Measurements from ENCODE around the gene GPD1L.
"Not testable (repeated sequence)": the region's sequence is repeated elsewhere in the genome, so short reads cannot be mapped to it uniquely, and the experiment has no call there.

GPD1L gene

GRCh38 chr3:32181365-32181764, 74.9 kb downstream of the GPD1L start:
- no peak for DNase-seq (ENCODE audit: low spot score)

- DNase-seq (ENCODE audit: low spot score), result no peak
Observed at GRCh38 chr3:32181796-32182195, 75.4 kb downstream of the GPD1L start.

GRCh38 chr3:32184187-32184730, 77.8 kb downstream of the GPD1L start:
- no peak for DNase-seq (ENCODE audit: low spot score)

GRCh38 chr3:32186097-32186496, 79.7 kb downstream of the GPD1L start:
- no peak for DNase-seq (ENCODE audit: low spot score)

- DNase-seq (ENCODE audit: low spot score), result no peak
Observed at GRCh38 chr3:32186876-32187275, 80.5 kb downstream of the GPD1L start.

GRCh38 chr3:32189693-32190092, 83.3 kb downstream of the GPD1L start:
- no peak for DNase-seq (ENCODE audit: low spot score)

GRCh38 chr3:32190556-32190955, 84.1 kb downstream of the GPD1L start:
- DNase-seq (ENCODE audit: low spot score), result not testable (repeated sequence)

- no peak for DNase-seq (ENCODE audit: low spot score)
Observed at GRCh38 chr3:32193101-32193500, 86.7 kb downstream of the GPD1L start.

- DNase-seq (ENCODE audit: low spot score), result no peak
Observed at GRCh38 chr3:32194653-32195052, 88.2 kb downstream of the GPD1L start.

GRCh38 chr3:32195995-32196540, 89.6 kb downstream of the GPD1L start:
- no peak for DNase-seq (ENCODE audit: low spot score)

- DNase-seq (ENCODE audit: low spot score), result no peak
Observed at GRCh38 chr3:32197991-32198390, 91.6 kb downstream of the GPD1L start.

- no peak for DNase-seq (ENCODE audit: low spot score)
Observed at GRCh38 chr3:32198714-32199113, 92.3 kb downstream of the GPD1L start.

GRCh38 chr3:32200490-32200889, 94.1 kb downstream of the GPD1L start:
- DNase-seq (ENCODE audit: low spot score), result no peak

GRCh38 chr3:32200992-32201758, 94.8 kb downstream of the GPD1L start:
- no peak for DNase-seq (ENCODE audit: low spot score)

- no peak for DNase-seq (ENCODE audit: low spot score)
Observed at GRCh38 chr3:32202496-32202895, 96.1 kb downstream of the GPD1L start.

GRCh38 chr3:32203854-32204253, 97.4 kb downstream of the GPD1L start:
- no peak for DNase-seq (ENCODE audit: low spot score)

- DNase-seq (ENCODE audit: low spot score), result no peak
Observed at GRCh38 chr3:32208447-32208846, 102.0 kb downstream of the GPD1L start.

- DNase-seq (ENCODE audit: low spot score), result no peak
Observed at GRCh38 chr3:32215185-32215584, 108.8 kb downstream of the GPD1L start.

- no peak for DNase-seq (ENCODE audit: low spot score)
Observed at GRCh38 chr3:32216172-32216783, 109.9 kb downstream of the GPD1L start.

- DNase-seq (ENCODE audit: low spot score), result no peak
Observed at GRCh38 chr3:32217339-32217738, 110.9 kb downstream of the GPD1L start.
